Peyer's patch (tissue), 4 donors: Measurements from ENCODE around the gene NCLN. TPM values are rescaled to one million over a fixed set of nuclear protein-coding genes. Genes with fewer than 3 reads are reported as not detected.

Source experiments
- DNase-seq, 3 donors: peaks; one replicate each; pipeline ENCODE4 v3.0.0-alpha.2; 2017 to 2019
- H3K27ac ChIP-seq, 4 donors: fragments of 200-600 bp; sonication (generic); one replicate each; pipeline ENCODE4 v1.5.1; 2016 to 2019
- H3K27me3 ChIP-seq, 2 donors: fragments of 200-600 bp; sonication (generic); one replicate each; pipeline ENCODE4 v1.5.1; 2019
- H3K36me3 ChIP-seq, 3 donors: fragments of 200-600 bp; sonication (generic); one replicate each; pipeline ENCODE4 v1.5.1; 2016 to 2019
- H3K4me1 ChIP-seq, 4 donors: fragments of 200-600 bp; sonication (generic); one replicate each; pipeline ENCODE4 v1.5.1; 2016 to 2019
- H3K4me3 ChIP-seq, 4 donors: fragments of 200-600 bp; sonication (generic); 1 replicate in 3 of 4; 2 replicates in 1 of 4; pipeline ENCODE4 v1.5.1; 2016 to 2019; ENCODE audit warnings: mild to moderate bottlenecking in 1 of 4
- H3K9me3 ChIP-seq, 4 donors: fragments of 200-600 bp; sonication (generic); one replicate each; pipeline ENCODE4 v1.5.1; 2016 to 2019; ENCODE audit warnings: mild to moderate bottlenecking in 1 of 4
- POLR2A ChIP-seq, 2 donors: fragments of 450-650 bp; IDR thresholded peaks; one replicate each; pipeline ENCODE4 v1.5.1; 2017; ENCODE audit warnings: antibody characterized with exemption in 2 of 2, mild to moderate bottlenecking in 2 of 2, moderate library complexity in 2 of 2
- total RNA-seq, 4 donors: library from RNA; depleted of rRNA; stranded (reverse); fragments of >200 nt; gene quantifications; one replicate each; pipeline ENCODE4 v1.1.0, GENCODE V29; 2016
- TF ChIP-seq, protein P1 (sequence below), 6 experiments: fragments of 450-650 bp in 4 of 6; fragments of 200-600 bp in 2 of 6; sonication (generic) in 1 of 6; IDR thresholded peaks; one replicate each; pipeline ENCODE4 v1.5.1; 2017 to 2019; ENCODE audit warnings: antibody characterized with exemption in 6 of 6, mild to moderate bottlenecking in 3 of 6, moderate library complexity in 1 of 6

Gene NCLN
- total RNA-seq, 4 donors from 2014 or later: 84.2 to 126 (median 117) TPM

DNA sequence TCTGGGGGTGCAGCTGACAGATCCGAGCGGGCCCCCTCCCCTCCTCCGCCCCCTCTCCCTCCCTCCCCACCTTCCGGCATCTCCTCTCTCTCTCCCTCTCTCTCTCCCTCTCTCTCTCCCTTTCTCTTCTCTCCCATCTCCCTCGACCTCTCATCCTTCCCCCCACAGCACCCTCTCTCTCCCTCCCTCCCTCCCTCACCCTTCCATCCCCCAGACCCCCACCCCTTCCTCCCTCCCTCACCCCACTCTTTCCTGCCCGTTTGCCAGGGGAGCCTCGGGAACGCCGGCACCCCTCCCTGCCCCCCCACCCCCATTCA is 39.4 kb downstream of the NCLN start:
- no peak for DNase-seq
- Histone ChIP-seq H3K36me3 (no peaks in the 10 kb centered on the region), H3K27me3 (peaks cover 0 to 16% of the 10 kb centered on the region in 2 donors), H3K27ac (no peak overlapping the region), H3K9me3 (no peaks in the 10 kb centered on the region), H3K4me1 (peaks cover 0 to 5% (median 2%) of the 10 kb centered on the region in 4 donors), H3K4me3 (no peak overlapping the region)
- TF ChIP-seq, protein P1, sequence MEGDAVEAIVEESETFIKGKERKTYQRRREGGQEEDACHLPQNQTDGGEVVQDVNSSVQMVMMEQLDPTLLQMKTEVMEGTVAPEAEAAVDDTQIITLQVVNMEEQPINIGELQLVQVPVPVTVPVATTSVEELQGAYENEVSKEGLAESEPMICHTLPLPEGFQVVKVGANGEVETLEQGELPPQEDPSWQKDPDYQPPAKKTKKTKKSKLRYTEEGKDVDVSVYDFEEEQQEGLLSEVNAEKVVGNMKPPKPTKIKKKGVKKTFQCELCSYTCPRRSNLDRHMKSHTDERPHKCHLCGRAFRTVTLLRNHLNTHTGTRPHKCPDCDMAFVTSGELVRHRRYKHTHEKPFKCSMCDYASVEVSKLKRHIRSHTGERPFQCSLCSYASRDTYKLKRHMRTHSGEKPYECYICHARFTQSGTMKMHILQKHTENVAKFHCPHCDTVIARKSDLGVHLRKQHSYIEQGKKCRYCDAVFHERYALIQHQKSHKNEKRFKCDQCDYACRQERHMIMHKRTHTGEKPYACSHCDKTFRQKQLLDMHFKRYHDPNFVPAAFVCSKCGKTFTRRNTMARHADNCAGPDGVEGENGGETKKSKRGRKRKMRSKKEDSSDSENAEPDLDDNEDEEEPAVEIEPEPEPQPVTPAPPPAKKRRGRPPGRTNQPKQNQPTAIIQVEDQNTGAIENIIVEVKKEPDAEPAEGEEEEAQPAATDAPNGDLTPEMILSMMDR (IDR thresholded peaks at IDR 0.05): no peak
- TF ChIP-seq POLR2A (IDR thresholded peaks at IDR 0.05): no peak

DNA sequence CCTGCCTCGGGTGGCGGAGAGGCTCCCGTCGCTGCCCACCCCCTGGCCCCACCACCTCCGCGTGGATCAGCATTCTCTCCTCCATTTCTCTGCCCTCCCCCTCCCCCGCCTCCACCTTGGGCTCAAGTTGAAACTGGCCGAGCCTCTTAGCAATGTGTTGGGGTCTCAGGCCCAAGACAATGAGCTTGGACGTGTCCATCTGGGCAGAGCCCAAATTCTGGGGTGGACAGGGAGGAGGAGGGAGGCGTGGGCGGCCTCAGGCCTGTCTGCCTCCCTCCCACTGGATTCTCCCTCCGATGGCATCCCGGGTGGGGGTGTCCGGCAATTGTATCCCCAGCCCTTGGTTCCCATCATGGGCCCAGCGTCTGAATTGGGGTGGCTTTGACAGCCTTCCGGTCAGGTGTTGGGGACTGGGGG is 40.0 kb downstream of the NCLN start:
- peaks cover 0 to 5% (median 2%) of the 10 kb centered on the region in 4 donors for H3K4me1 ChIP-seq
- TF ChIP-seq POLR2A (IDR thresholded peaks at IDR 0.05): no peak
- TF ChIP-seq, protein P1 (IDR thresholded peaks at IDR 0.05): no peak
- DNase-seq: no peak
- H3K27me3 ChIP-seq: peaks cover 0 to 16% of the 10 kb centered on the region in 2 donors
- no peak overlapping the region for H3K4me3 ChIP-seq
- no peaks in the 10 kb centered on the region for H3K9me3 ChIP-seq
- no peaks in the 10 kb centered on the region for H3K36me3 ChIP-seq
- no peak overlapping the region for H3K27ac ChIP-seq

DNA sequence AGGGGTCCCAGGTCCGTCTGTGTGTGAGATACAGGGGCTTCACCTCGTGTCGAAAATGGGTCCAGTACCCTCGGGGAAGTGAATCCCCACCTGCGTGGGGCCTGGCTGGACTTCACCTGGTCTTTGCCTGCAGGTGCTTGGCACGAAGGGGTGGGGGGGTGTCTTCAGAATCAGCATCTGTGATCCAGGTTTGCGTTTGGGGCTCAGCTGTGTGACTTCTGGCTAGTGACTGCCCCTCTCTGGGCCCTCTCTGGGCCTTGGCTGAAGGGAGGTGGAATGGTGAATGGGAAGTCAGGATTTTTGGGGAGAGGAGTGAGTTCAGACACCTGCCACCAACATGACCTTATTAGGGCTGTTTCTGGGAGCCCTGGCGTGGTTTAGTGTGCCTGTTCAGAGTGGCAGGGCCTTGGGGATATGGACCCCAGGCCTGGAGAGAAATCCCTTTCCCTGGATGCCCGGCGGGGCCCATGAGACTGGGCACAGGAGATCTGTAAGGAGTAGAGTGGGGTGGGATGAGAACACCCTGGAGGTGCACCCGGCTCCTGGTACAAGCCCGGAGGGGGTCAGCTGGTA is 41.4 kb downstream of the NCLN start:
- no peak for DNase-seq
- H3K4me1 ChIP-seq: peaks cover 0 to 5% (median 2%) of the 10 kb centered on the region in 4 donors
- peaks cover 0 to 16% of the 10 kb centered on the region in 2 donors for H3K27me3 ChIP-seq
- no peaks in the 10 kb centered on the region for H3K36me3 ChIP-seq
- no peak for TF ChIP-seq POLR2A (IDR thresholded peaks at IDR 0.05)
- TF ChIP-seq, protein P1 (IDR thresholded peaks at IDR 0.05): no peak
- no peak overlapping the region for H3K4me3 ChIP-seq
- H3K27ac ChIP-seq: no peak overlapping the region
- H3K9me3 ChIP-seq: no peaks in the 10 kb centered on the region

DNA sequence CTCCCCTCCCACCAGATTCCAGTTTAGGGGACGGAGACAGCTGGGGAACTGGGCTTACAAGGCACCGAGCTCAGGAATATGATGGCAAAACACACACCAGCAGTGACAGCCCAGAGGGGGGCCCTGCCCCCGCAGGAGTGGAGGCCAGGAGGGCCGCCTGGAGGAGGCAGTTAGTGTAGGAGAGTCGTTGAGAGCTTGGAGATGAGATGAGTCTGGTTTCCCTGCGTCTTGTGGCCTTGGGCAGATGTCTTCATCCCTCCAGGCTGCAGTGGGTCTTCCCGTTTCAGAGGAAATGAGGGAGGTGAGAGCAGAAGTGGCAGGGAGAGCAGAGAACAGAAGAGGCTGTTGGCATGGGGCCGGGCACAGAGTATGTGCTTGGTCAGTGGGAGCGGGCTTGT is 43.6 kb downstream of the NCLN start:
- no peak for TF ChIP-seq POLR2A (IDR thresholded peaks at IDR 0.05)
- TF ChIP-seq, protein P1 (IDR thresholded peaks at IDR 0.05): no peak
- Histone ChIP-seq H3K4me3 (no peak overlapping the region), H3K27me3 (peaks cover 0 to 16% of the 10 kb centered on the region in 2 donors), H3K27ac (no peak overlapping the region), H3K4me1 (peaks cover 0 to 5% (median 2%) of the 10 kb centered on the region in 4 donors), H3K36me3 (no peaks in the 10 kb centered on the region), H3K9me3 (no peaks in the 10 kb centered on the region)
- DNase-seq: no peak

DNA sequence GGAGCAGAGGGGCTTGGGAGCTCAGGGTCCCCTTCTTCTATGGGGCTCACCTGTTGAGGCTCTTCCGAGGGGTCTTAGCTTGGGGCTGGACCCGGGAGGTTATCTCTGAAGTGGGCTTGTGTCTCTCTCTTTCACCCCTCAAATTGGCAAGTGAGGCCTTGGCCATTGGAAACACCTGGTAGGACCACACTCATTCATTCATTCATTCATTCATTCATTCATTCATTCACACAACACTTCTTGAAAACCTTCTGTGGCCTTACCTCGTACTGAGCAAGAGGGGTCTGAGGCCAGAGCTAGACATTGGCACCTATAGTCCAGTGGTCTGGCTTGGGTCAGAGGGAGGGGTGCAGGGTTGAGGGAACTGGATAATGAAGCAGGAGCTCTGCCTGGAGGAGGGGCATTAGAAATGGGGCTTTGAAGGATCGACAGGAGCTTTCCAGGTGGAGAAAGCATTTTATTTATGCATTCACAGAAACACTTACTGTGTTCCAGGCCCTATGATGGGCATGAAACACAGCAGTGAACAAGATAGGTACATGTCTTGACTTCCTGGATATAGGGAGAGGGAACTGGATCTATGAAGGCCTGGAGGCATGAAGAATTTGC is 44.3 kb downstream of the NCLN start:
- TF ChIP-seq POLR2A (IDR thresholded peaks at IDR 0.05): no peak
- TF ChIP-seq, protein P1 (IDR thresholded peaks at IDR 0.05): no peak
- no peak for DNase-seq
- Histone ChIP-seq H3K4me1 (peaks cover 0 to under 1% (median 0%) of the 10 kb centered on the region in 4 donors), H3K27ac (no peak overlapping the region), H3K27me3 (peaks cover 0 to 12% of the 10 kb centered on the region in 2 donors), H3K36me3 (no peaks in the 10 kb centered on the region), H3K9me3 (no peaks in the 10 kb centered on the region), H3K4me3 (no peak overlapping the region)
